NB4 (cell line): Measurements from ENCODE around the gene OS9.
"Not testable (repeated sequence)": the region's sequence is repeated elsewhere in the genome, so short reads cannot be mapped to it uniquely, and the experiment has no call there.

ENCODE experiments used
- DNase-seq: peaks from one replicate; pipeline ENCODE4 v3.0.0; 2010; ENCODE audit warnings: low read depth
- H3K4me3 ChIP-seq: one replicate; pipeline ENCODE4 v1.5.1; 2011; ENCODE audit warnings: mild to moderate bottlenecking, low read depth, low read length, moderate library complexity
- MAX ChIP-seq: IDR thresholded peaks from 2 replicates; pipeline ENCODE4 v1.6.1; 2011; ENCODE audit warnings: low read depth, low read length
- MYC ChIP-seq: IDR thresholded peaks from 2 replicates; pipeline ENCODE4 v1.6.1; 2011; ENCODE audit warnings: low read depth, low read length
- POLR2A ChIP-seq: IDR thresholded peaks from 2 replicates; pipeline ENCODE4 v1.6.1; 2011; ENCODE audit warnings: mild to moderate bottlenecking; ENCODE audit not compliant: insufficient read length; ENCODE audit errors: extremely low read depth
- TF ChIP-seq, protein P1 (sequence below): IDR thresholded peaks from one replicate; pipeline ENCODE4 v1.5.1; 2012; ENCODE audit warnings: low read depth, low read length

Gene OS9

DNA sequence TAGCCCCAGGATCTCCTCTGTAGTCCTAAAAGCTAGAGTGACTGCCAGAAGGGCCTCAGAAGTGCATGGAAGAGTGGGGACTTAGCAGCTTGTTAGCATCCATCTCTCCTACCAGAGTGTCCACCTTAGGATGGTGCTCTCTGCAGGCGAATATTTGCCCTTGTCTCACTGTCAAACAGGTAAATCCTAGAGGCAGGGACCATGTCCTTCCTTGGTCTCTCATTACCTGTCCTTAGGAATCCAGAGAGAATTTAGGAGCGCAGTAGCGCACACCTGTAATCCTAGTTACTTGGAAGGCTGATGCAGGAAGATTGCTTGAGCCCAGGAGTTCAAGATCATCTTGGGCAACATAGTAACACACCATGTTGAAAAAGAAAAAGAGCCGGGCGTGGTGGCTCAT lies 23.2 kb downstream of the OS9 start:
- no peak overlapping the region for H3K4me3 ChIP-seq
- DNase-seq: no peak
- no peak for TF ChIP-seq MYC
- no peak for TF ChIP-seq POLR2A
- TF ChIP-seq, protein P1, sequence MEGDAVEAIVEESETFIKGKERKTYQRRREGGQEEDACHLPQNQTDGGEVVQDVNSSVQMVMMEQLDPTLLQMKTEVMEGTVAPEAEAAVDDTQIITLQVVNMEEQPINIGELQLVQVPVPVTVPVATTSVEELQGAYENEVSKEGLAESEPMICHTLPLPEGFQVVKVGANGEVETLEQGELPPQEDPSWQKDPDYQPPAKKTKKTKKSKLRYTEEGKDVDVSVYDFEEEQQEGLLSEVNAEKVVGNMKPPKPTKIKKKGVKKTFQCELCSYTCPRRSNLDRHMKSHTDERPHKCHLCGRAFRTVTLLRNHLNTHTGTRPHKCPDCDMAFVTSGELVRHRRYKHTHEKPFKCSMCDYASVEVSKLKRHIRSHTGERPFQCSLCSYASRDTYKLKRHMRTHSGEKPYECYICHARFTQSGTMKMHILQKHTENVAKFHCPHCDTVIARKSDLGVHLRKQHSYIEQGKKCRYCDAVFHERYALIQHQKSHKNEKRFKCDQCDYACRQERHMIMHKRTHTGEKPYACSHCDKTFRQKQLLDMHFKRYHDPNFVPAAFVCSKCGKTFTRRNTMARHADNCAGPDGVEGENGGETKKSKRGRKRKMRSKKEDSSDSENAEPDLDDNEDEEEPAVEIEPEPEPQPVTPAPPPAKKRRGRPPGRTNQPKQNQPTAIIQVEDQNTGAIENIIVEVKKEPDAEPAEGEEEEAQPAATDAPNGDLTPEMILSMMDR: no peak
- no peak for TF ChIP-seq MAX

DNA sequence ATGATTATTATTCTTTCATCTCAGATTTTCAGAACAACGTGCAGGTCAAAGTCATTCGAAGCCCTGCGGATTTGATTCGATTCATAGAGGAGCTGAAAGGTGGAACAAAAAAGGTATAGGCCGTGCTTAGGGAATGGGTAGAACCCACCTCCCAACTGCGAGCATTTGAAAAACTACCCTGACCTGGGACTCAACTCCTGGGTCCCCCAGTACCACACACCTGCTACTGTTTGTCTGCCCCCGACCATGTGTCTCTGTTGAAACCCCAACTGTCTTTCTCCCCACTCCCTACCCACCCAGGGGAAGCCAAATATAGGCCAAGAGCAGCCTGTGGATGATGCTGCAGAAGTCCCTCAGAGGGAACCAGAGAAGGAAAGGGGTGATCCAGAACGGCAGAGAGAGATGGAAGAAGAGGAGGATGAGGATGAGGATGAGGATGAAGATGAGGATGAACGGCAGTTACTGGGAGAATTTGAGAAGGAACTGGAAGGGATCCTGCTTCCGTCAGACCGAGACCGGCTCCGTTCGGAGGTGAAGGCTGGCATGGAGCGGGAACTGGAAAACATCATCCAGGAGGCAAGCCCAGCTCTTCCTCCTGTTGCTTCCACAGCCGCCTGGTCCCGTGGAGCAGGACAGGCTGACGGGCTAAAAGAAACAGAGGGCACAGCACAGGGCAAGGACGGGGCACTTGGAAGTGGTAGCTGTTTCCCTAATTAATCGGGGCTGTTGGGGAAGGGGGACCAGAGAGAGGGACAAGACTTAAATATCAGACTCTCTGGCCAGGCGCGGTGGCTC lies 24.1 kb downstream of the OS9 start:
- TF ChIP-seq MYC: no peak
- no peak for TF ChIP-seq MAX
- no peak for TF ChIP-seq POLR2A
- TF ChIP-seq, protein P1: no peak
- DNase-seq: no peak
- no peak overlapping the region for H3K4me3 ChIP-seq

GRCh38 chr12:57718641-57719528 lies 25.0 kb downstream of the OS9 start:
- TF ChIP-seq MYC: no peak
- no peak for TF ChIP-seq POLR2A
- TF ChIP-seq MAX: no peak
- TF ChIP-seq, protein P1: no peak
- no peak for DNase-seq
- no peak overlapping the region for H3K4me3 ChIP-seq

DNA sequence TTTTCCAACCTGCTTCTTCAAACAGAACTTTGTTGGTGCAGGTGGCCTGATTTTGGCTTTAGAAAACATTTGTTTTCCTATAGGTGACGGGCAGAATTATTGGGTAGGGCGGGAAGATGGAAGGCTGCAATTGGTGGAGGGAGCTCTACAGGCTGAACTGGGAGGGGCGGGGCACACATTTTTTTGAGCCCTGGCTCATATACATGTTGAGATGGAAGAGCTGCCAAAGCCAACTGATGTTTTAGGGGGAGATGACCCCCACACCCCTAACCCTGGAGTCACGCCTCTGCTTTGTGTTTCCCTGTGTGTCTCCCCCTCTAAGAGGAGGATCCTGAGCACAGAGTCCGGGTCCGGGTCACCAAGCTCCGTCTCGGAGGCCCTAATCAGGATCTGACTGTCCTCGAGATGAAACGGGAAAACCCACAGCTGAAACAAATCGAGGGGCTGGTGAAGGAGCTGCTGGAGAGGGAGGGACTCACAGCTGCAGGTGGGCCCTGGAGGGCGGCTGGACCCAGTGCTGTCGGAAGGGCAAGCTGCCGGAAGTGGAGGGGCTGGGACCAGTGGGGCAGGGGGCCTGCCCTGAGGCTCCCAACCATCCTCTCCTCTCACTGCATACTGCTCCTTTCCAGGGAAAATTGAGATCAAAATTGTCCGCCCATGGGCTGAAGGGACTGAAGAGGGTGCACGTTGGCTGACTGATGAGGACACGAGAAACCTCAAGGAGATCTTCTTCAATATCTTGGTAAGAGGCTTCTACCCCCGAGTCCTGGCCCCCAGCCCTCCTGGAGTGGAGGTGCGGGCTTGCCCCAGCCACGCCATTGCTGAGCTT lies 26.1 kb downstream of the OS9 start:
- TF ChIP-seq MYC: no peak
- TF ChIP-seq, protein P1: no peak
- TF ChIP-seq POLR2A: no peak
- no peak overlapping the region for H3K4me3 ChIP-seq
- DNase-seq: no peak

DNA sequence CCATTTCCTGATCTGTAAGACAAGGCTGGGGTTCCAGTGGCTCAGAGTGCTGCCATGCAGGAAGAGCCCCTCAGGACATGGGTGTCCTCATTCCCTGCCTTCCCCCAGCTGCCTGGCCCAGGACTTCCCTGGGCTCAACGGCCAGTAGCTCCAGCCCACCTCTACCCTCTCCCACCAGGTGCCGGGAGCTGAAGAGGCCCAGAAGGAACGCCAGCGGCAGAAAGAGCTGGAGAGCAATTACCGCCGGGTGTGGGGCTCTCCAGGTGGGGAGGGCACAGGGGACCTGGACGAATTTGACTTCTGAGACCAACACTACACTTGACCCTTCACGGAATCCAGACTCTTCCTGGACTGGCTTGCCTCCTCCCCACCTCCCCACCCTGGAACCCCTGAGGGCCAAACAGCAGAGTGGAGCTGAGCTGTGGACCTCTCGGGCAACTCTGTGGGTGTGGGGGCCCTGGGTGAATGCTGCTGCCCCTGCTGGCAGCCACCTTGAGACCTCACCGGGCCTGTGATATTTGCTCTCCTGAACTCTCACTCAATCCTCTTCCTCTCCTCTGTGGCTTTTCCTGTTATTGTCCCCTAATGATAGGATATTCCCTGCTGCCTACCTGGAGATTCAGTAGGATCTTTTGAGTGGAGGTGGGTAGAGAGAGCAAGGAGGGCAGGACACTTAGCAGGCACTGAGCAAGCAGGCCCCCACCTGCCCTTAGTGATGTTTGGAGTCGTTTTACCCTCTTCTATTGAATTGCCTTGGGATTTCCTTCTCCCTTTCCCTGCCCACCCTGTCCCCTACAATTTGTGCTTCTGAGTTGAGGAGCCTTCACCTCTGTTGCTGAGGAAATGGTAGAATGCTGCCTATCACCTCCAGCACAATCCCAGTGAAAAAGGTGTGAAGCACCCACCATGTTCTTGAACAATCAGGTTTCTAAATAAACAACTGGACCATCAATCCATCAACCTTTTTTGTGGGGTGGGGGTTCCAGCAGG lies 27.0 kb downstream of the OS9 start:
- no peak for DNase-seq
- TF ChIP-seq MAX (no peak), MYC (no peak), POLR2A (no peak)
- TF ChIP-seq, protein P1: no peak
- H3K4me3 ChIP-seq: no peak overlapping the region

- H3K4me3 ChIP-seq, DNase-seq: not testable (repeated sequence)
Observed at GRCh38 chr12:57721846-57722608, 28.1 kb downstream of the OS9 start.
